HL-60 (cell line): ENCODE measurements around the gene SMURF2.

Experiments
- DNase-seq, 2 experiments: peaks; one replicate each; pipeline ENCODE4 v3.0.0-alpha.2; 2010 to 2020; ENCODE audit warnings: low read depth in 1 of 2, low spot score in 1 of 2
- H3K27ac ChIP-seq: fragments of 250-450 bp; sonication (Bioruptor Pico); replicated peaks from 2 replicates; pipeline ENCODE4 v1.5.1; 2020; ENCODE audit warnings: mild to moderate bottlenecking, moderate library complexity
- H3K27me3 ChIP-seq: fragments of 250-450 bp; sonication (Bioruptor Pico); 2 replicates; pipeline ENCODE4 v1.5.1; 2021; ENCODE audit warnings: mild to moderate bottlenecking, moderate library complexity; ENCODE audit not compliant: insufficient read depth, poor library complexity, severe bottlenecking
- H3K4me3 ChIP-seq: replicated peaks from 2 replicates; pipeline ENCODE4 v1.5.1; 2011; ENCODE audit warnings: mild to moderate bottlenecking, control low read depth, low read length; ENCODE audit not compliant: insufficient read depth
- GABPA ChIP-seq: IDR thresholded peaks from 2 replicates; pipeline ENCODE4 v1.6.1; 2012; ENCODE audit warnings: low read depth
- POLR2AphosphoS5 ChIP-seq: IDR thresholded peaks from 2 replicates; pipeline ENCODE4 v1.6.1; 2012; ENCODE audit warnings: low read depth
- SPI1 ChIP-seq: IDR thresholded peaks from 2 replicates; pipeline ENCODE4 v1.6.1; 2012; ENCODE audit warnings: low read depth, mild to moderate bottlenecking, borderline replicate concordance
- TF ChIP-seq, protein P1 (sequence below): IDR thresholded peaks from 2 replicates; pipeline ENCODE4 v1.6.1; 2012; ENCODE audit warnings: low read depth; ENCODE audit not compliant: insufficient replicate concordance
- TF ChIP-seq, protein P2 (sequence below): IDR thresholded peaks from one replicate; pipeline ENCODE4 v1.5.1; 2011; ENCODE audit warnings: low read length, control low read depth, inconsistent platforms; ENCODE audit not compliant: insufficient read depth

SMURF2 gene

DNA sequence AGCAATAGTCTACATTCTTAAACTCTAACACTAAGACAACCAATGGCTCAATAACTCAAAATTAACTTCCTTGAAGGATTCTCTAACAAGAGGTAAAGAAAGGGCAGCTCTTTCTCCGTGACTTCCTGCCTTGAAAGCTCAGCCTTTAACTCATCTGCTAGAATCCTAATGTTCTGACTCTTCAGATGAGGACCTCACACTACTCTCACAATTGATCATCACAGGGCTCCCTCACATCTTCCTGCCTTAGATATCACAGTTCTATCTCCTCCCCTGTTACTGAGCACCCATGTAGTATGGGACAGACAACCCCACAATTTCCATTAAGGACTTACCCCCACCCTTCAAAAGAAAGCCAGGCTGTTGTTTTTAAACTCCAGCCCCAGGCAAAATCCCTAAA is 33.5 kb downstream of the SMURF2 start:
- Histone ChIP-seq H3K27ac (no peak overlapping the region), H3K4me3 (no peak overlapping the region), H3K27me3 (no peaks in the 10 kb centered on the region)
- DNase-seq, result no peak
- TF ChIP-seq SPI1 (no peak), GABPA (no peak), POLR2AphosphoS5 (no peak)
- TF ChIP-seq, protein P1, sequence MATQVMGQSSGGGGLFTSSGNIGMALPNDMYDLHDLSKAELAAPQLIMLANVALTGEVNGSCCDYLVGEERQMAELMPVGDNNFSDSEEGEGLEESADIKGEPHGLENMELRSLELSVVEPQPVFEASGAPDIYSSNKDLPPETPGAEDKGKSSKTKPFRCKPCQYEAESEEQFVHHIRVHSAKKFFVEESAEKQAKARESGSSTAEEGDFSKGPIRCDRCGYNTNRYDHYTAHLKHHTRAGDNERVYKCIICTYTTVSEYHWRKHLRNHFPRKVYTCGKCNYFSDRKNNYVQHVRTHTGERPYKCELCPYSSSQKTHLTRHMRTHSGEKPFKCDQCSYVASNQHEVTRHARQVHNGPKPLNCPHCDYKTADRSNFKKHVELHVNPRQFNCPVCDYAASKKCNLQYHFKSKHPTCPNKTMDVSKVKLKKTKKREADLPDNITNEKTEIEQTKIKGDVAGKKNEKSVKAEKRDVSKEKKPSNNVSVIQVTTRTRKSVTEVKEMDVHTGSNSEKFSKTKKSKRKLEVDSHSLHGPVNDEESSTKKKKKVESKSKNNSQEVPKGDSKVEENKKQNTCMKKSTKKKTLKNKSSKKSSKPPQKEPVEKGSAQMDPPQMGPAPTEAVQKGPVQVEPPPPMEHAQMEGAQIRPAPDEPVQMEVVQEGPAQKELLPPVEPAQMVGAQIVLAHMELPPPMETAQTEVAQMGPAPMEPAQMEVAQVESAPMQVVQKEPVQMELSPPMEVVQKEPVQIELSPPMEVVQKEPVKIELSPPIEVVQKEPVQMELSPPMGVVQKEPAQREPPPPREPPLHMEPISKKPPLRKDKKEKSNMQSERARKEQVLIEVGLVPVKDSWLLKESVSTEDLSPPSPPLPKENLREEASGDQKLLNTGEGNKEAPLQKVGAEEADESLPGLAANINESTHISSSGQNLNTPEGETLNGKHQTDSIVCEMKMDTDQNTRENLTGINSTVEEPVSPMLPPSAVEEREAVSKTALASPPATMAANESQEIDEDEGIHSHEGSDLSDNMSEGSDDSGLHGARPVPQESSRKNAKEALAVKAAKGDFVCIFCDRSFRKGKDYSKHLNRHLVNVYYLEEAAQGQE, result no peak
- TF ChIP-seq, protein P2, sequence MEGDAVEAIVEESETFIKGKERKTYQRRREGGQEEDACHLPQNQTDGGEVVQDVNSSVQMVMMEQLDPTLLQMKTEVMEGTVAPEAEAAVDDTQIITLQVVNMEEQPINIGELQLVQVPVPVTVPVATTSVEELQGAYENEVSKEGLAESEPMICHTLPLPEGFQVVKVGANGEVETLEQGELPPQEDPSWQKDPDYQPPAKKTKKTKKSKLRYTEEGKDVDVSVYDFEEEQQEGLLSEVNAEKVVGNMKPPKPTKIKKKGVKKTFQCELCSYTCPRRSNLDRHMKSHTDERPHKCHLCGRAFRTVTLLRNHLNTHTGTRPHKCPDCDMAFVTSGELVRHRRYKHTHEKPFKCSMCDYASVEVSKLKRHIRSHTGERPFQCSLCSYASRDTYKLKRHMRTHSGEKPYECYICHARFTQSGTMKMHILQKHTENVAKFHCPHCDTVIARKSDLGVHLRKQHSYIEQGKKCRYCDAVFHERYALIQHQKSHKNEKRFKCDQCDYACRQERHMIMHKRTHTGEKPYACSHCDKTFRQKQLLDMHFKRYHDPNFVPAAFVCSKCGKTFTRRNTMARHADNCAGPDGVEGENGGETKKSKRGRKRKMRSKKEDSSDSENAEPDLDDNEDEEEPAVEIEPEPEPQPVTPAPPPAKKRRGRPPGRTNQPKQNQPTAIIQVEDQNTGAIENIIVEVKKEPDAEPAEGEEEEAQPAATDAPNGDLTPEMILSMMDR, result no peak

DNA sequence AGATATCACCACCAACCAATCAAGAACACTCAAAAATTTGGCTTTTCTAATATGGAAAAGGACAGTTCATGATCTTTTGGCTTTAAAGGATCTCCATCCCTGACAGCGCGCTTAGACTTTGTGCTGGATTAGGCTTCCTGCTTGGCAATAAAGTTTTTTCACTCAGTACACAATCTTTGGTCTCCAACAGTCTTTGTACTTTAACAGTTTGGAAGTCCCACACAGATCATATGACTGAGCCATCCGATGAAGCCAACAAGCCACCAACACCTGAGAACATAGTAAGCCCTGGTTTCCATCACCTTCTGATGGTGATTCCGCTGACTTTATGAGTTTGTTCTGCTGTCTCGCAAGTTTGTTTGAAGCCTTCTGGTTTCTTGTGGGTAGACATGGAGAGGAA is 34.3 kb downstream of the SMURF2 start:
- TF ChIP-seq POLR2AphosphoS5 (no peak), SPI1 (no peak), GABPA (no peak)
- TF ChIP-seq, protein P1, result no peak
- TF ChIP-seq, protein P2, result no peak
- H3K4me3 ChIP-seq, result no peak overlapping the region
- no peak for DNase-seq
- H3K27ac ChIP-seq, result no peak overlapping the region
- no peaks in the 10 kb centered on the region for H3K27me3 ChIP-seq

DNA sequence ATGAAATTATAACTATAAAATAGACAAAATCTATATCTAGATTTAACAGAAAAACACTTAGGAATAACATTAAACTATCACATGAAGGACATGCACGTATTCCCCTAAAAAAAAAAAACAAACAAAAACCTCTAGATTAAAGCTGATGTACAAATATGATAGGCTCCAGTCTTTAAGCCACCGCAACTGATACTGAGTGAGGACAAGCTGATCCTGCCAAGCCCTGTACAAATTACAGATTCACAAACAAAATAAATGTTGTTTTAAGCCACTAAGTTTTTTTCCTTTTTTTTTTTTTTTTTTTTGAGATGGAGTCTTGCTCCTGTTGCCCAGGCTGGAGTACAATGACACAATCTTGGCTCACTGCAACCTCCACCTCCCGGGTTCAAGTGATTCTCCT is 35.3 kb downstream of the SMURF2 start:
- Histone ChIP-seq H3K27me3 (no peaks in the 10 kb centered on the region), H3K27ac (no peak overlapping the region), H3K4me3 (no peak overlapping the region)
- TF ChIP-seq, protein P2, result no peak
- TF ChIP-seq POLR2AphosphoS5, result no peak
- no peak for TF ChIP-seq SPI1
- TF ChIP-seq GABPA, result no peak
- TF ChIP-seq, protein P1, result no peak
- DNase-seq, result no peak
